K562 (cell line): ENCODE measurements around the gene FST. TPM values are rescaled to one million over a fixed set of nuclear protein-coding genes. Genes with fewer than 3 reads are reported as not detected.

ENCODE experiments used
- ATAC-seq: fragments of 200-7000 bp; cut with Tn5 transposase; 3 replicates; pipeline ENCODE4 v1.9.1; 2020; ENCODE audit warnings: moderate library complexity
- BruUV-seq: library from RNA; stranded (reverse); fragments of 400-500 nt; replicated peaks from 2 replicates; lab custom pipeline; 2021; lab: Mats Ljungman, UMichigan
- CTCF ChIA-PET: fragments of 300-600 bp; formaldehyde crosslinking; extraction: SDS; loops from one replicate; lab custom pipeline; 2021; ENCODE audit warnings: low intra/inter-chr PET ratio; lab: Yijun Ruan, JAX
- POLR2A ChIA-PET: fragments of 300-600, 350-650 bp; sonication (Branson Sonifier 250); formaldehyde crosslinking; extraction: SDS; loops from one replicate; lab custom pipeline; 2021; ENCODE audit warnings: antibody characterized with exemption, inconsistent platforms; lab: Yijun Ruan, JAX
- DNase-seq, 4 experiments: peaks; one replicate each; pipeline versions ENCODE4 v3.0.0 to v3.0.0-alpha.2; 2011 to 2018; ENCODE audit warnings: low spot score in 3 of 4, mixed read lengths in 3 of 4; ENCODE audit errors: extremely low read depth in 1 of 4
- FAIRE-seq: peaks from 2 replicates; lab custom pipeline; 2011; peaks lifted over from hg19 to GRCh38; lab: Jason Lieb, UNC
- H2AFZ ChIP-seq: 2 replicates; pipeline ENCODE4 v1.6.0; 2011; ENCODE audit warnings: low read depth, low read length, control low read depth, inconsistent platforms
- H3K27ac ChIP-seq: fragments of 200-600 bp; 3 replicates; pipeline ENCODE4 v1.8.0; 2011; ENCODE audit warnings: low read depth, mild to moderate bottlenecking, control low read depth, inconsistent platforms, low read length, moderate library complexity, mixed read lengths; ENCODE audit errors: extremely low read depth
- H3K27me3 ChIP-seq, 2 experiments: fragments of 300-600 bp in 1 of 2; 2 replicates in 1 of 2; 3 replicates in 1 of 2; pipeline versions ENCODE4 v1.6.0 to v1.8.0; 2011; ENCODE audit warnings: inconsistent platforms in 2 of 2, low read length in 2 of 2, mild to moderate bottlenecking in 1 of 2, mixed read lengths in 1 of 2, moderate library complexity in 1 of 2; ENCODE audit not compliant: control insufficient read depth in 2 of 2, insufficient read depth in 2 of 2
- H3K36me3 ChIP-seq: fragments of 300-600 bp; 3 replicates; pipeline ENCODE4 v1.8.0; 2011; ENCODE audit warnings: mild to moderate bottlenecking, low read length, inconsistent platforms; ENCODE audit not compliant: control insufficient read depth, insufficient read depth
- H3K4me1 ChIP-seq, 2 experiments: fragments of 200-600 bp in 1 of 2; replicated peaks in 1 of 2; 2 replicates in 1 of 2; 3 replicates in 1 of 2; pipeline versions ENCODE4 v1.5.1 to v1.8.0; 2011; ENCODE audit warnings: inconsistent platforms in 2 of 2, low read length in 2 of 2, mild to moderate bottlenecking in 1 of 2, mixed read lengths in 1 of 2, moderate library complexity in 1 of 2; ENCODE audit not compliant: control insufficient read depth in 2 of 2, insufficient read depth in 2 of 2
- H3K4me2 ChIP-seq: 2 replicates; pipeline ENCODE4 v1.6.1; 2011; ENCODE audit warnings: low read length, control low read depth, inconsistent platforms, mixed read lengths; ENCODE audit not compliant: insufficient read depth
- H3K4me3 ChIP-seq: fragments of 200-600 bp; sonication (generic), shearing (Covaris generic); 2 replicates; pipeline ENCODE4 v1.5.1; 2016; ENCODE audit warnings: control low read depth, inconsistent platforms
- H3K79me2 ChIP-seq: fragments of 200-600 bp; 3 replicates; pipeline ENCODE4 v1.8.0; 2011; ENCODE audit warnings: low read length, inconsistent platforms; ENCODE audit not compliant: control insufficient read depth, insufficient read depth
- H3K9ac ChIP-seq, 2 experiments: 2 replicates each; pipeline versions ENCODE4 v1.6.0 to v1.6.1; 2011; ENCODE audit warnings: low read depth in 2 of 2, low read length in 2 of 2, control low read depth in 1 of 2, inconsistent platforms in 1 of 2, mild to moderate bottlenecking in 1 of 2, mixed read lengths in 1 of 2; ENCODE audit not compliant: insufficient read depth in 1 of 2
- H3K9me1 ChIP-seq: one replicate; pipeline ENCODE4 v1.6.0; 2011; ENCODE audit warnings: inconsistent platforms, mild to moderate bottlenecking, low read length, moderate library complexity; ENCODE audit not compliant: control insufficient read depth, insufficient read depth
- H3K9me3 ChIP-seq: replicated peaks from 2 replicates; pipeline ENCODE4 v1.5.1; 2011; ENCODE audit warnings: low read depth, low read length, inconsistent platforms; ENCODE audit not compliant: control insufficient read depth, insufficient read depth
- H4K20me1 ChIP-seq: replicated peaks from 2 replicates; pipeline ENCODE4 v1.6.1; 2011; ENCODE audit warnings: low read length, inconsistent platforms, mixed read lengths; ENCODE audit not compliant: control insufficient read depth, insufficient read depth
- ATF7 ChIP-seq: fragments of 450-650 bp; IDR thresholded peaks from 2 replicates; pipeline ENCODE4 v1.7.1; 2014; ENCODE audit warnings: mild to moderate bottlenecking, moderate library complexity
- CBFA2T3 ChIP-seq: fragments of 450-650 bp; IDR thresholded peaks from 2 replicates; pipeline ENCODE4 v1.6.1; 2017
- COPS2 ChIP-seq: fragments of 450-650 bp; conservative IDR thresholded peaks from 2 replicates; pipeline ENCODE4 v1.6.1; 2016; ENCODE audit warnings: mild to moderate bottlenecking, moderate library complexity
- GATA2 ChIP-seq: sonication (generic); formaldehyde crosslinking; IDR thresholded peaks from 2 replicates; pipeline ENCODE4 v1.4.0; 2020; ENCODE audit warnings: mild to moderate bottlenecking, missing genetic modification reagents
- HNRNPUL1 ChIP-seq: fragments of 200-400 bp; formaldehyde crosslinking; IDR thresholded peaks from 2 replicates; pipeline ENCODE4 v1.6.1; 2017; ENCODE audit warnings: low read length
- HOMEZ ChIP-seq: fragments of 250-450 bp; sonication (Bioruptor Pico); IDR thresholded peaks from 2 replicates; pipeline ENCODE4 v1.4.0; 2020; ENCODE audit warnings: mild to moderate bottlenecking, moderate library complexity
- KLF6 ChIP-seq: fragments of 250-450 bp; sonication (Bioruptor Pico); IDR thresholded peaks from 2 replicates; pipeline ENCODE4 v1.4.0; 2020; ENCODE audit warnings: mild to moderate bottlenecking, moderate library complexity, borderline replicate concordance
- LCOR ChIP-seq: sonication (generic); formaldehyde crosslinking; IDR thresholded peaks from 2 replicates; pipeline ENCODE4 v1.8.0; 2022; ENCODE audit warnings: mild to moderate bottlenecking, missing genetic modification reagents
- NRF1 ChIP-seq, 2 experiments: fragments of 450-650 bp; IDR thresholded peaks in 1 of 2; conservative IDR thresholded peaks in 1 of 2; 2 replicates each; pipeline ENCODE4 v1.6.1; 2014; ENCODE audit warnings: mild to moderate bottlenecking in 2 of 2
- PML ChIP-seq: IDR thresholded peaks from 2 replicates; pipeline ENCODE4 v1.6.1; 2012; ENCODE audit warnings: low read length, inconsistent platforms
- ZNF609 ChIP-seq: sonication (generic); formaldehyde crosslinking; IDR thresholded peaks from 2 replicates; pipeline ENCODE4 v1.8.1; 2023; ENCODE audit warnings: missing genetic modification reagents, mild to moderate bottlenecking, borderline replicate concordance
- WGBS: fragments of 100-300 bp; shearing (Covaris generic); methylation state at CpG from one replicate; pipeline ENCODE4 v1.1.6; 2016; ENCODE audit warnings: low coverage, mixed read lengths; ENCODE audit not compliant: insufficient coverage; ENCODE audit errors: missing lambda C conversion rate; 5-methylcytosine and 5-hydroxymethylcytosine counted together
- in situ Hi-C: fragments of 300-500 bp; cut with MboI; formaldehyde crosslinking; loops from 4 replicates; pipeline ENCODE4 v1.15.0; 2018; ENCODE audit warnings: inconsistent platforms, mixed read lengths
- intact Hi-C: fragments of 100-400 bp; cut with micrococcal nuclease; formaldehyde crosslinking; loops from 2 replicates; pipeline ENCODE4 v1.14.2; 2022
- polyA plus RNA-seq, 8 experiments: library from polyadenylated mRNA; depleted of rRNA in 4 of 8; stranded (reverse) in 5 of 8; unstranded in 3 of 8; fragments of >200 nt; fragmentation: Nextera tagmentation in 2 of 8; fragmentation: Illumina TruSeq in 1 of 8; extraction: Ambion mirVana in 2 of 8; extraction: Trizol in 1 of 8; gene quantifications; 2 replicates each; pipeline versions ENCODE4 v1.2.1 to v1.2.3, GENCODE V29; 2011 to 2014; ENCODE audit warnings: inconsistent platforms in 1 of 8, missing spikeins in 1 of 8
- total RNA-seq, 7 experiments: library from RNA; depleted of rRNA in 6 of 7; stranded (reverse); fragments of >200 nt in 6 of 7; fragmentation: Illumina TruSeq in 2 of 7; extraction: Trizol in 2 of 7; gene quantifications; 2 replicates each; pipeline versions ENCODE4 v1.2.1 to v1.2.3, GENCODE V29; 2011 to 2021; ENCODE audit warnings: low replicate concordance in 1 of 7

FST gene
- total and polyA plus RNA-seq, 9 of the 15 experiments (the other 6 are each of a cell fraction or from before 2014, with no cell fraction given) = 0.03 to 0.27 TPM; not detected in 7

GRCh38 chr5:53454719-53455000 is 25.8 kb upstream of the FST start:
- BruUV-seq = no TSS peak
- no peaks in the 10 kb centered on the region for H3K27me3 ChIP-seq
- no peak overlapping the region for H3K4me3 ChIP-seq
- no peaks in the 10 kb centered on the region for H3K9me3 ChIP-seq
- H3K79me2 ChIP-seq = no peaks in the 10 kb centered on the region
- H3K4me1 ChIP-seq = no peaks in the 10 kb centered on the region
- ATAC-seq (no peak), DNase-seq (no peak), FAIRE-seq (no peak)
- no peak overlapping the region for H3K9ac ChIP-seq
- TF ChIP-seq HOMEZ (CRISPR knock-in tag) (no peak), HNRNPUL1 (no peak), GATA2 (CRISPR knock-in tag) (no peak), LCOR (CRISPR knock-in tag) (no peak), CBFA2T3 (no peak), COPS2 (no peak), ATF7 (no peak), NRF1 (conservative IDR thresholded peaks at IDR 0.05 in 1 of 2, IDR thresholded peaks at IDR 0.05 in 1 of 2) (no peak), ZNF609 (CRISPR knock-in tag) (no peak), PML (no peak), KLF6 (no peak)
- no peak overlapping the region for H3K4me2 ChIP-seq
- in situ Hi-C loops (no loop called here), intact Hi-C loops (no loop called here)
- H2AFZ ChIP-seq = no peak overlapping the region
- H3K9me1 ChIP-seq = no peaks in the 10 kb centered on the region
- H3K36me3 ChIP-seq = no peaks in the 10 kb centered on the region
- 0% methylated on average over 1 of the region's 1 CpG for WGBS
- no peak overlapping the region for H3K27ac ChIP-seq
- ChIA-PET CTCF (interaction anchor here (0.6 kb wide), 1 partner anchor 446 kb away, joined by 3 read pairs; no protein-coding TSS in a partner anchor), POLR2A (no interaction called here)
- H4K20me1 ChIP-seq = no peaks in the 10 kb centered on the region
